ENCODE data around the gene HIP1.
"Not testable (repeated sequence)": the region's sequence is repeated elsewhere in the genome, so short reads cannot be mapped to it uniquely, and the experiment has no call there.

HIP1 gene

DNA sequence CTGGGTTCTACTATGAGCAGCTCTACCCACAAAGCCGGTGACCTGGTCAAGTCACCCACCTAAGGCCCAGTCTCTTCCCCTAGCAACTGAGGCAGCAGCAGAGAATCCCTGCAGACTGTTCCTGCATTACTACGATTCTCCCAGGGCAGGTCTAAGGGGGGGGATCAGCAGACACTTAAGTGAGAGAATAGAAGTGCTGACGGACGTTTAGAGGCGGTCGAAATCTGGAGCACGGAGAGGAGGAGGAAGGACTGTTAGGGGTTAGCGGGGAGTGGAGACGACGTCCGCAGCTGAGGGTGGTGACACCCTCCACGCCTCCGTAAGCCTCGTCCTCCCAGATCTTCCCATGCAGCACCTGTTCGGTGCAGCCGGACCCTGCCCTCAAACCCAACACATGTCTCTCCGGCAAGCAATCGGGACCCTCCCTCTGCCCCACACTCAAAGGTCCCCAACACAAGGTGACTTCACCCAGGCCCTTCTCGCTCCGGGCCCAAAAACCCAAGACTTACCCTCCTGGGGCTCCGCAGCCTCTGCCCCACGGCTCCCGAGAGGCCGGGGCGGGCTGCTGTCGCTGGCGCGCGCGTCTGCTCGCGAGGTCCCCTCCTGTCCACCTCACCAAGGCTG is 253.3 kb downstream of the HIP1 start:
- DNase-seq: not testable (repeated sequence)

All from activated naive CD4-positive, alpha-beta T cell (primary cell).